Measurements from ENCODE around the gene SPATA12.
"Not testable (repeated sequence)": the region's sequence is repeated elsewhere in the genome, so short reads cannot be mapped to it uniquely, and the experiment has no call there.

The SPATA12 gene

GRCh38 chr3:57053122-57053521 is 7.3 kb upstream of the SPATA12 start:
- no peak for DNase-seq

- no peak for DNase-seq
Measured at GRCh38 chr3:57057351-57057750, 3.1 kb upstream of the SPATA12 start.

GRCh38 chr3:57059411-57059810 is 1.1 kb upstream of the SPATA12 start:
- DNase-seq, result no peak

- no peak for DNase-seq
Measured at GRCh38 chr3:57061556-57061955, 1.1 kb downstream of the SPATA12 start.

- no peak for DNase-seq
Measured at GRCh38 chr3:57062101-57062631, 1.7 kb downstream of the SPATA12 start.

- DNase-seq, result no peak
Measured at GRCh38 chr3:57063032-57063431, 2.6 kb downstream of the SPATA12 start.

- DNase-seq, result no peak
Measured at GRCh38 chr3:57064001-57064400, 3.5 kb downstream of the SPATA12 start.

- no peak for DNase-seq
Measured at GRCh38 chr3:57064572-57064971, 4.1 kb downstream of the SPATA12 start.

- no peak for DNase-seq
Measured at GRCh38 chr3:57065588-57065987, 5.1 kb downstream of the SPATA12 start.

GRCh38 chr3:57066471-57066870 is 6.0 kb downstream of the SPATA12 start:
- DNase-seq, result no peak

GRCh38 chr3:57068437-57069089 is 8.1 kb downstream of the SPATA12 start:
- no peak for DNase-seq

- no peak for DNase-seq
Measured at GRCh38 chr3:57069503-57069902, 9.0 kb downstream of the SPATA12 start.

- no peak for DNase-seq
Measured at GRCh38 chr3:57073628-57074027, 13.2 kb downstream of the SPATA12 start.

GRCh38 chr3:57074135-57074534 is 13.7 kb downstream of the SPATA12 start:
- no peak for DNase-seq

GRCh38 chr3:57076422-57076951 is 16.0 kb downstream of the SPATA12 start:
- DNase-seq, result no peak

GRCh38 chr3:57077630-57078343 is 17.3 kb downstream of the SPATA12 start:
- DNase-seq, result no peak

GRCh38 chr3:57078344-57078634 is 17.8 kb downstream of the SPATA12 start:
- no peak for DNase-seq

- no peak for DNase-seq
Measured at GRCh38 chr3:57078635-57079473, 18.4 kb downstream of the SPATA12 start.

- no peak for DNase-seq
Measured at GRCh38 chr3:57079474-57079831, 19.0 kb downstream of the SPATA12 start.

- DNase-seq, result no peak
Measured at GRCh38 chr3:57080171-57080570, 19.7 kb downstream of the SPATA12 start.

GRCh38 chr3:57081173-57081572 is 20.7 kb downstream of the SPATA12 start:
- no peak for DNase-seq

- DNase-seq, result no peak
Measured at GRCh38 chr3:57082481-57082880, 22.0 kb downstream of the SPATA12 start.

GRCh38 chr3:57083266-57083995 is 23.0 kb downstream of the SPATA12 start:
- DNase-seq, result not testable (repeated sequence)
